Cortex of kidney (tissue), 1 donor: ENCODE measurements around the gene ZNF205.
"Not testable (repeated sequence)": the region's sequence is repeated elsewhere in the genome, so short reads cannot be mapped to it uniquely, and the experiment has no call there.

Experiments used
- DNase-seq: peaks from one replicate; lab custom pipeline; 2025; lab: John Stamatoyannopoulos, UW

The ZNF205 gene

DNA sequence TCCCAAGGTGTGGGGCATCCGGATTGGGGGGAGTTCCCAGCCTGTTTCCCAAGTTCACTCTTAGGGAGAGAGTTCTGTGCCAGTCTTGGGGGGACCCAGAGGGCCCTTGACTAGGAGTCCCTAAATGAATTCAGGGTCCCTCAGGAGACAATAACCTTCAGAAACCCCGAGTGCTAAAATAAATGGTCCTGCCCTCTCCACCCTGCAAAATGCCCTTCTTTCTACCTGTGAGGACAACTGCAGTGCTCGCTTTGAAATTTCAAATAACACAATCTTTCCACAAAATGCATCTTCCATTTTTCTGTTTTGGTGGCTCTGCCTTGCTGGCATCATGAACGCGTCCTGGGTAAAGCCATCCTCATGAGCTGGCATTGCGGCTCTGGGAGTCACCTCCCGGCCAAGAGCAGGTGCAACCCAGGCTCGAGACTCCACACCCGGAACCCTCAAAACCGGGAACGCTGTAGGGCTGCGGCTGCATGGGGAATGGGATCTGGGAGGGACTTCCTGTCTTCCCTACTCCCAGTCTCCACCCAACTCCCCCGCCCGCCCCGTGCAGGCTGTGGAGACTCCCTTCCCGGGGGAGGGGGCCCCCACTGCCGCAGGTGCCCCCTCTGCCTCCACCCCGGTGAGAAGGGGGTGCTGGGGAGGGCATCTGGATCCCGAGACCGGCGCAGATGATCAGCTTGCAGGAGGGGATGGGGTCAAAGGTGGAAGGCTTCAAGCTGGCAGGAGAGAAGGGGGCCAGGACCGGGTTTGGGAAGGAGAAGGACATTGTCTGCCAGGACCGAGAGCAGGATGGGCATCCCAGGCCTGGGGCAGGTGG is at the start of gene ZNF205:
ZNF205 (plus strand) TSS at position 529 of the 823 bp plus-strand sequence. CDS start 845 bp downstream, outside the sequence.
- no peak for DNase-seq

DNA sequence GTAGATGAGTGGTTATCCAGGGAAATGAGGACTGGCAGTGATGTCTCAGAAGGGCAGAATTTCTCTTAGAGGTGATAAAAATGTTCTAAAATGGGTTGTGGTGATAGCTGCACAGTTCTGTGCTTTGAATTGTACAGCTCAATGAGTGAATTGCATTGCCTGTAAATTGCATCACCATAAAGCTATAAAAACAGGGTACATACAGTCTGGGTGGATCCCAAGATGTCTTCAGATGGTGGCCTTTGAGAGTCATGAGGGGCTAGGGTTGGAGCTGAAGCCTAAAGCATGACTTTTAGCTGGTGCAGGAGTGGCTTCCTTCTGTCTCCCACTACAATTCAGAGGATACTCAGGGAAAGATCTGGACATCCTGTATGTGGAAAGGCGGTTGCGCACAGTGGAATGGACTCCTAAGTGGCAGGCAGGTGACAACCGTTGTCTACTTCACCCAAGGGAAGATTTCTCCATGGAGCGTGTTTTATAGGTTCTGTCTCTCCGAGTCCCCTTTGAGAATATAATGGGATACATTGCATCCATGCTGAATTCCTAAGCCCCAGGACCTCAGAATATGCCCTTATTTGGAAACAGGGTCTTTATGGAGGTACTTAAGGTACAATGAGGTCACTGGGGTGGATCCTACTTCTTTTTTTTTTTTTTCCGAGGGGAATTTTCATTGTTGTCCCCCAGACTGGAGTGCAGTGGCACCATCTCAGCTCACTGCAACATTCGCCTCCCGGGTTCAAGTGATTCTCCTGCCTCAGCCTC is 48.6 kb upstream of the ZNF205 start:
- no peak for DNase-seq

DNA sequence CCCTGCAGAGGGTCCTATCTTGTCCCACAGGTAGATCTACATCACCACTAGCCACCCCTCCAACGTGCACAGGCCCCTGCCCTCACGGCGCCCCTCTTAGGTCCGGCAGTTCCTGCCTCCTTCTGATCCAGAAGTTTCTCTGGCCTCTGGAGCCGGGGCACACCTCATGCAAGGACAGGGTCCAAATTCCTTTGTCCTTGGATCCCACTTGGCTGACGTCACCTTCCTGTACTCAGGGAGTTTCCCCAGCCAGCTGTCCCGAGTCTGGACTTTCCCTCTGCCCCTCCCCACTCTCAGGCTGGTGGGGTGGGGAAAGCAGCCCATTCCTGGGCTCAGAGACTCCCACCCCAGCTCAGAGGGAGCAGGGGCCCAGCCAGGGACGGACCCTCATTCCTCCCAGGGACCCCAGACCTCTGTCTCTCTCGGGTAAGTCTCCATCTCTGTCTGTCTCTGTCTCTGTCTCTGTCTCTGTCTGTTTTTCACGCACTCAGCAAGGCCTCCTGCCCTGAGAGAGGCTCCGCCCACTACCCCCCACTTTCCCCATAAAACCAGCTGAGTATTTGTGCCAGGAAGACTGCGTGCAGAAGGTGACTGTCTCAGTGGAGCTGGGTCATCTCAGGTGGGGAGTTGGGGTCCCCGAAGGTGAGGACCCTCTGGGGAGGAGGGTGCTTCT is 47.2 kb upstream of the ZNF205 start, which contains the start of gene IL32:
IL32 (plus strand) TSS at position 572 of the 673 bp plus-strand sequence. CDS start 172 bp downstream, outside the sequence.
- no peak for DNase-seq

DNA sequence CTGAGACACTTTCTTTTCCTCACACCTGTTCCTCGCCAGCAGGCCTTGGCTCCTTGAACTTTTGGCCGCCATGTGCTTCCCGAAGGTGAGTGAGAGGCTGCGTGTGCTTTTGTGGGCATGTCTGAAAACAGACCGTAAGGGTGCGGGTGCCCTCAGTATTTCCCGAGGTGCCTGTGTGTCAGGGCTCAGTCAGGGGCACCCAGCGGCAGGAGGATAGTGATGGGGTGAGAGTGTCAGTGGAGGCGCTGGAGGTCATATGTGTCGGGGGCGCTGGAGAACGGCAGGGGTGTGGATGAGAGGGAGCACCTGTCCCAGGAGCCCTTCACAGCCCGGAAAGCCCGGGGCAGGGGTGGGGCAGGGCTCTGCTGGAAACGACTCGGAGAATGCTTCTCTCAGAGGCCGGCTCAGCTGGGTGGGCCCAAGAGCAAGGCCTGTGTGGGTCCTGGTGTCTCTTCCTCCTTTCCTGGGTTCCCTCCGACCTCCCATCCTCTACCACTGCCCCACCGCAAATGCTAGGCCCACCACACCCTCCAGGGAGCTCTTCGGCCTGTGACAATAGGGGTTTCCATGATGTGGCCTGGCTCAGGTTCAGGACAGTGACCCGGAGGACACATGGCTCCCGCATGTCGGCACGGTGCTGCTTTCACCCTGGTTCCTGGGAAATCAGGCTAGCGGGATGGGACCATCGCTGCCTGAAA is 46.5 kb upstream of the ZNF205 start:
- no peak for DNase-seq

DNA sequence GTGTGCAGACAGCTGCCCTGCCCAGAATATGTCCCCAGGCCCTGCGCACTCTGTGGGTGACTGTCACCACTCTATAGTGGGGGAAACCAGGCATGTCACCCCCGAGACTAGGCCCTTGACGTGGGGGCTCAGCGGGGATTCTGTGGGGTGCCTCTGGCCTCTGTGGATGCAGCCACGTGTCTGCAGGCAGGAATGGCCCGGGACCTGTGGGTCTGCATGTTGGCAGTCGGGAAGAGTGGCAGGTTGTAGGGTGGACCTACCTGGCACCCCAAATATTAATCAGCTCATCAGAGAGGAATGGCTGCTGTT is 46.0 kb upstream of the ZNF205 start:
- no peak for DNase-seq

DNA sequence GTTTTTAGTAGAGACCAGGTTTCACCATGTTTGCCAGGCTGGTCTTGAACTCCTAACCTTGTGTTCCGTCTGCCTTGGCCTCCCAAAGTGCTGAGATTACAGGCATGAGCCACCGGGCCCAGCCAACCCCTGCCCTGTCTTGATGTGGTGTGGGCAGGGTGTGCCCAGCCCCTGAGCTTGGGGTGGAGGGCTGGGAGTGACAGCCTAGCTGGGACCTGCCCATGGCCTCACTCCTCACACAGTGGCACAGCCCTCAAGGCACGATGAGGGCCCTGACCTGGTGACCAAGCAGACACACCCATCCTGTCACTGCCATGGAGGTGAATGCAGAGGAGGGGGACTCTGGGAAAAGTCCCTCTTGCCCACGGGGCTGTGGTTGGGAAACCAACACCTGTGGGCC is 43.9 kb upstream of the ZNF205 start:
- DNase-seq, result no peak

DNA sequence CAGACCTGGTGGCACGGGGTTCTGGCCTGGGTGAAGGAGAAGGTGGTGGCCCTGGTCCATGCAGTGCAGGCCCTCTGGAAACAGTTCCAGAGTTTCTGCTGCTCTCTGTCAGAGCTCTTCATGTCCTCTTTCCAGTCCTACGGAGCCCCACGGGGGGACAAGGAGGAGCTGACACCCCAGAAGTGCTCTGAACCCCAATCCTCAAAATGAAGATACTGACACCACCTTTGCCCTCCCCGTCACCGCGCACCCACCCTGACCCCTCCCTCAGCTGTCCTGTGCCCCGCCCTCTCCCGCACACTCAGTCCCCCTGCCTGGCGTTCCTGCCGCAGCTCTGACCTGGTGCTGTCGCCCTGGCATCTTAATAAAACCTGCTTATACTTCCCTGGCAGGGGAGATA is 43.2 kb upstream of the ZNF205 start:
- DNase-seq, result not testable (repeated sequence)

DNA sequence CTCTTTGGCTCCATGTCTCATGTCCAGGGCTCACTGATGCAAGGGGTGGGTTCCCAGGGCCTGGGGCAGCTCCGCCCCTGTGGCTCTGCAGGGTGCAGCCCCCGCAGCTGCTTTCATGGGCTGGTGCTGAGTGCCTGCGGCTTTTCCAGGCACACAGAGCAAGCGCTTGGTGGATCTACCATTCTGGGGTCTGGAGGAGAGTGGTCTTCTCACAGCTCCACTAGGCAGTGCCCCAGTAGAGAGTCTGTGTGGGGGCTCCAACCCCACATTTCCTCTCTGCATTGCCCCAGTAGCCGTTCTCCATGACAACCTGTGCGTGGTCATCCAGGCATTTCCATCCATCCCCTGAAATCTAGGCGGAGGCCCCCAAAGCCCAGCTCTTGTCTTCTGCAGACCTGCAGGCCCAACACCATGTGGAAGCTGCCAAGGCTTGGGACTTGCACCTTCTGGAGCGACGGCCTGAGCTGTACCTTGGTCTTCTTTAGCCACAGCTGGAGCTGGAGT is 41.7 kb upstream of the ZNF205 start:
- no peak for DNase-seq

DNA sequence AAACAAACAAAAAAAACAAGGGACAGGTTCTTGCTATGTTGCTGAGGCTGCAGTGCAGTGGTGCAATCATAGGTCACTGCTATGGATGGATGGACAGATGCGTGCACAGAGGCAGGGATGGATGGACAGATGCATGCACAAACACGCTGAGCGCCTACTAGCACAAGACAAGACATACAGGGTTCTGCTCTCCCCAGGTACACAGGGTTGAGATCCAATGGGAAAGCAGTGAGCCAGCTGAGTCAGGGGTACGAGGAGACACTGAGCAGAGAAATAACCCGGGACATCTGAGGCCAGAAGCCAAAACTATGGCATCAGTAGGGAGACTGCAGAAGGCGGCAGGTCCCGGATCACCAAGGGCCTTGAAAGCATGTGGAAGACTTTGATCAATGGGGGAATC is 40.7 kb upstream of the ZNF205 start:
- DNase-seq, result no peak

DNA sequence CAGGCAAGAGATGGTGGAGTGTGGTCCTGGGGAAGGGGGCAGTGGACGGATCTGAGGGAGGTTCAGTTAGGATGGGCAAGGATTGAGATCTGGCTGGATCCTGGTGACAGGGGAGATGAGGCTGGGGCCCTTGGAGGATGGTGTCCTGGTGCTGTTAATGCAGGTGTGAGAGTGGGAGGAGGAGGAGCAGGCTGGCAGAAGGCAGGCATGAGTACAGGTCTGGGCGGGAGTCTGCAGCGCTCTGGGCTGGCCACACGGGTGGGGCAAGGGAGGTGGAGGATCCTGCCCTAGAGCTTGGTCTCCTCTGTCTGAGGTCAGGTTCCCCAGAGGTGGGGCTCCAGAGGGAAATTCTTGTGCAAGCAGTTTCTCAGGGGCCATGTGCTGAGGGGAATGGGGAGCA is 40.2 kb upstream of the ZNF205 start:
- not testable (repeated sequence) for DNase-seq

DNA sequence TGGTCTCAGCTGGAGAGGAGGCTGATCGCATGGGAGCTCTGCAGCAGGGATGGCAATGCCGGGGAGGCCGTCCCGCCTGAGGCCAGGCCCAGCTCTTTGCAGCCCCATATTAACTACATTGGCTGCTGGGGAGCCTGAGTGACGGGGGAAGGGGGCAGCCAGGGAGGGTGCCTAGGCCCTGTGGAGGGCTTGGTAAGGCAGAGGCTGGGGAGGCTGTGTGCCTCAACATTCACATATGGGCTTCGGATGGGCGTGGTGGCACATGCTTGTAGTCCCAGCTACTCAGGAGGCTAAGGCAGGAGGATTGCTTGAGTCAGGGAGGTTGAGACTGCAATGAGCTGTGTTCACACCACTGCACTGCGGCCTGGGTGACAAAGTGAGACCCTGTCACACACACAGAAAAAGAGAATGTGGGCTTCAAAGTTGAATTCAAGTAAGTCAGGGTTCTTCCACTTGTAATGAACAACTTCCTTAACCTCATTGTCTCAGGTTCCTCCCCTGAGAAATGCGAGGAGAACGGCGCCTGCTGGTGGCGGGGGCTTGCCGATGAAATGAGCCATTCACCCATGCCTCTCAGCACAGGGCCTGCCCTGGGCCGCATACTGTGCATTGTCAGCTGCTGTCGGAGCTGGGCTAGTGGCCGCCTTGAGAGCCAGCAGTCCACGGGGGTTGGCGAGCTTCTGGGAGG is 39.7 kb upstream of the ZNF205 start:
- not testable (repeated sequence) for DNase-seq

DNA sequence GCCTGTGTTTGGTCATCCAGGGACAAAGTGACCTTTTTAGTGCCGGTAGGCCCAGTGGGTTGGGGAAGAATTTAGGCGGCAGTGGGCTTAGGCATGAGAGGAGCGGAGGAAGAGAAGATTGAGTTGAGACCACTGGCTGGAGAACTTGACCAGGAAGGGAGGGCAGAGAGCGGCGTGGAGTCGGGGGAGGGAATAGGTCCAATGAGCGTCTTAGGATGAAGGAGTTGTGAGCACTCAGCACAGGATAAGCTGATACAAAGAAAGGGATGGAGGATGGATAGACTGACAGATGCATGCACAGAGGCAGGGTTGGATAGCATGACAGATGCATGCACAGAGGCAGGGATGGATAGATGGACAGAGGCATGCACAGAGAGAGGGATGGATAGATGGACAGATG is 38.9 kb upstream of the ZNF205 start:
- no peak for DNase-seq

DNA sequence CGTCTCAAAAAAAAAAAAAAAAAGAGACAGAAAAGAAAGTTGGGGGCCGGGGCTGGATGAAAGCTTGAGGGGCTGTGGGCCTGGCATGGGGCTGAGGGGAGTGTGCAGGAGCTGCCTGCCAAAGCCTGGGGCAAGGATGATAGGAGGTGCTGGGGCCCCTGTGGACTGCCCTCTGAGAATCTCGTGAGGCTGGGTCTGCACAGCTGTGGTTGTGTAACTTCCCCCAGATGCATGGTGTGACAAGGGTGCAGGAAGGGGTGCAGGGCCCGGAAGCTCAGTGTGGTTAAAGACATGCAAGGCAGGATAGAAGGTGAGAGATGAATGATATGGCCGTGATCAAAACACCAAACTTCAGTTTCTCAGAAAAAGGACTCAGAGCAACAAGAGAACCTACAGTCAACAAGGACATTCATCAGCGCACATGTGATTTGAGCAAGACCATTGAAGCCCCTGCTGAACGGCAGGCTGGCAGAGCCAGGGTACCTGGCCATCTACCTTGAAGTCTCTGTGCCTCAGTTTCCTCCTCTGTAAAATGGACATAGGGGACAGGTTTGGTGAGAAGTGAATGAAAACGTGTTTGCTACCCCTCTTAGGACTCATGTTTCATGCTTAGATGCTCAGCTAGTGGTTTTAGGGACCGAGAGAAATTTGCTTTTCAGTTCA is 37.4 kb upstream of the ZNF205 start:
- DNase-seq, result no peak

DNA sequence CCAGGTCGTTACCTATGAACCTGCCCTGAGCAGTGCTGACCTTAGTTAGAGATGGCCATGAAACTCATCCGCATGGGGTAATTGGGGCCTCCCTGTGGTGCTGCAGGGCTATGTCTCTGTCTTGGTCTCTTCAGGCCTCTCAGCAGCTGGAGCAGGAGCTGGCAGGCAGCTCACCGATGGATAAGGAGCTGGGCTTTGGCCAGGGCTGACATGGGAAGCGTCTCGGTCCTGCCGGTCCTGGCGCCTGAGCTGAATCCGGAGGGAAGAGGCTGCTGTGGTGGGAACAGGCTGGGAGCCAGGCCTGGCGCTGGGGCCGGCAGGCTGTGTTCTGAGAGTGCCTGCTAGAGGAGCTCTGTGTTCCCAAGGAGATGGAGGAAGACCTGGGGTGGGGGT is 36.9 kb upstream of the ZNF205 start:
- no peak for DNase-seq

DNA sequence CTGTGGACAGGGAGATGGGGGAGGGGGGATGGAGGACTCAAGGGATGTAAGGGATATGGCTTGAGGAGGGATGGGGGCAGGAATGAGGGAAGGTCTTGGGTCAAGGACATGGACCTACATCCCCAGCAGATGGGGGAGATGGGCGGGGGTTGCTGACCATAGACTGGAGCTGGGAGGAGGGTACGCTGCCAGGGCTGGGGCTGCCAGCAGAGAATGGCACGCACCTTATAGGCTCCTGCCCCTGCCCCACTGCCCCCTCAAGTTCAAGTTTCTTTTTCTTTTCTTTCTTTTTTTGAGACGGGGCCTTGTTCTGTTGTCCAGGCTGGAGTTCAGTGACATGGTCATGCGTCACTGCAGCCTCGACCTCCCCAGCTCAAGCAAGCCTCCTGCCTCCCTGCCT is 36.4 kb upstream of the ZNF205 start:
- DNase-seq, result not testable (repeated sequence)

DNA sequence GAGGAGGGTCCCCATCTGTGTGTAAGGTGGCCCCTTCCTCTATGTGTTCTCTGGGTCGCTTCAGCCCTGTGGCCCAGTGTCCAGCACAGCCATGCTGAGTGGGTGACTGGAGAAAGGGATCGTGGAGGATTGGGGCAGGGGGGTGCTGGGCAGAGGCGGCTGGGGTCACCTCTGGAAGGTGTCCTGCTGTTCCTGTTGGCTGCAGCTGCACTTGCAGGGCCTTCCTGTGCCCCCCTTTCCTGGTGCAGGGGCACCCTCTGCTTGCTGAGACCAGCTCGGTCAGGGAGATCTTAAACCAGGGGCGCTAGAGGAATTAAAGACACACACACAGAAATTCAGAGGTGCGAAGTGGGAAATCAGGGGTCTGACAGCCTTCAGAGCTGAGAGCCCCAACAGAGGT is 35.8 kb upstream of the ZNF205 start:
- DNase-seq, result no peak

DNA sequence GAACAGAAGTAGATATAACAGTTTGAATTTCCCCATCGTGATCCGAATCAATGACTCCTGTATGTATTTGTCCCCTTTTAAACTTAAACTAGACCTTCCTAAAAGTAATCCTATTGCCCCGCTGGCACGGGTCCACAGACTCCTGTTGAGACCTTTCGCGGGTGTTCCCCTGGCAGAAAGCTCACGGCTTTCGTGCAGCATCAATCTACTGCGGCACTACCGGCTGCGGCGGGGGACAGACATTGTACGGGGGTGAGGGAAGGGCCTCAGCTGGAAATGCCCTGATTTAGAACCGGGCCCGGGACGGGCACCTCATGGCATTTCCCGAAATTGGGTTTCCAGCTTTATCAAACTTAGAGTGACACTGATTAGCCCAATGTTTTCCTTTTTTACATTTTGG is 32.4 kb upstream of the ZNF205 start:
- no peak for DNase-seq

DNA sequence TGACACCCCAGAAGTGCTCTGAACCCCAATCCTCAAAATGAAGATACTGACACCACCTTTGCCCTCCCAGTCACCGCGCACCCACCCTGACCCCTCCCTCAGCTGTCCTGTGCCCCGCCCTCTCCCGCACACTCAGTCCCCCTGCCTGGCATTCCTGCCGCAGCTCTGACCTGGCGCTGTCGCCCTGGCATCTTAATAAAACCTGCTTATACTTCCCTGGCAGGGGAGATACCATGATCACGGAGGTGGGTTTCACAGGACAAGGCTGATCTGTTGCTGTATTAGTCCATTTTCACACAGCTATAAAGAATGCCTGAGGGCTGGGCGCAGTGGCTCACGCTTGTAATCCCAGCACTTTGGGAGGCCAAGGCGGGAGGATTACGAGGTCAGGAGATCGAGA is 30.4 kb upstream of the ZNF205 start:
- DNase-seq, result not testable (repeated sequence)

DNA sequence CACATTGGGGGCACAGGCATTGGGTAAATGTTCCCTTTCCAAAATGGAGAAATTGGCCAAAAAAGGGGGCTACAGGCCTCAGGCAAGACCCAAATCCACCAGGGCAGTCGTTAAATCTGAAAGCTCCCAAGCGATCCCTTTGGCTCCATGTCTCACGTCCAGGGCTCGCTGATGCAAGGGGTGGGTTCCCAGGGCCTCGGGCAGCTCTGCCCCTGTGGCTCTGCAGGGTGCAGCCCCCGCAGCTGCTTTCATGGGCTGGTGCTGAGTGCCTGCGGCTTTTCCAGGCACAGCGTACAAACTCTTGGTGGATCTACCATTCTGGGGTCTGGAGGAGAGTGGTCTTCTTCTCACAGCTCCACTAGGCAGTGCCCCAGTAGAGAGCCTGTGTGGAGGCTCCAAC is 29.0 kb upstream of the ZNF205 start:
- not testable (repeated sequence) for DNase-seq

DNA sequence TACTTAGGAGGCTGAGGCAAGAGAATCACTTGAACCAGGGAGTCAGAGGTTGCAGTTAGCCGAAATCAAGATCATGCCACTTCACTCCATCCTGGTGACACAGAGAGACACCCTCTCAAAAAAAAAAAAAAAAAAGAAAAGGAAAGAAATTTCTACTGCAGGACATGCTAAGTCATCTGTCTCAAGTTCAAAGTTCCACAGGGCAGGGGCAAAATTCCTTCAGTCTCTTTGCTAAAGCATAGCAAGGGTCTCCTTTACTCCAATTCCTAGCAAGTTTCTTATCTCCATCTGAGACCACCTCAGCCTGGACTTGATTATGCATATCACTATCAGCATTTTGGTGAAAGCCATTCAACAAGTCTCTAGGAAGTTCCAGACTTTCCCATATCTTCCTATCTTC is 27.9 kb upstream of the ZNF205 start:
- no peak for DNase-seq
